ENCODE measurements around the gene RACGAP1.

RACGAP1 gene

GRCh38 chr12:49945394-49946080 is 79.8 kb downstream of the RACGAP1 start:
- WGBS, 2 experiments (ENCODE audit: insufficient coverage in 2 of 2), result 11% methylated on average over 18 to 26 of the region's 28 CpGs

GRCh38 chr12:49944718-49945117 is 80.6 kb downstream of the RACGAP1 start:
- peaks cover 7% of the 10 kb centered on the region for H3K4me1 ChIP-seq (ENCODE audit: control insufficient read depth, insufficient read depth, low read length, poor library complexity, severe bottlenecking)
- H3K36me3 ChIP-seq (ENCODE audit: control insufficient read depth, insufficient read depth, low read length), result no peaks in the 10 kb centered on the region
- H3K27ac ChIP-seq (ENCODE audit: low read depth, low read length, severe bottlenecking), result no peak overlapping the region
- 89% methylated on average over 3 of the region's 3 CpGs; no CpG with 5 or more reads in 1 of the 2 experiments for WGBS, 2 experiments (ENCODE audit: insufficient coverage in 2 of 2)
- no peaks in the 10 kb centered on the region for H3K9me3 ChIP-seq (ENCODE audit: control insufficient read depth, low read length)
- H3K4me3 ChIP-seq (ENCODE audit: extremely low read depth, insufficient read depth, low read length, poor library complexity, severe bottlenecking), result no peak overlapping the region

More at GRCh38 chr12:49945394-49946080, 79.8 kb downstream of the RACGAP1 start:
- Histone ChIP-seq H3K36me3 (ENCODE audit: control insufficient read depth, insufficient read depth, low read length) (no peaks in the 10 kb centered on the region), H3K27ac (ENCODE audit: low read depth, low read length, severe bottlenecking) (no peak overlapping the region), H3K4me1 (ENCODE audit: control insufficient read depth, insufficient read depth, low read length, poor library complexity, severe bottlenecking) (peaks cover 13% of the 10 kb centered on the region), H3K9me3 (ENCODE audit: control insufficient read depth, low read length) (no peaks in the 10 kb centered on the region), H3K4me3 (ENCODE audit: extremely low read depth, insufficient read depth, low read length, poor library complexity, severe bottlenecking) (no peak overlapping the region)

GRCh38 chr12:49944046-49944445 is 81.2 kb downstream of the RACGAP1 start:
- H3K9me3 ChIP-seq (ENCODE audit: control insufficient read depth, low read length), result no peaks in the 10 kb centered on the region
- peaks cover 7% of the 10 kb centered on the region for H3K4me1 ChIP-seq (ENCODE audit: control insufficient read depth, insufficient read depth, low read length, poor library complexity, severe bottlenecking)
- no peak overlapping the region for H3K4me3 ChIP-seq (ENCODE audit: extremely low read depth, insufficient read depth, low read length, poor library complexity, severe bottlenecking)
- no peaks in the 10 kb centered on the region for H3K36me3 ChIP-seq (ENCODE audit: control insufficient read depth, insufficient read depth, low read length)
- H3K27ac ChIP-seq (ENCODE audit: low read depth, low read length, severe bottlenecking), result no peak overlapping the region
- WGBS, 2 experiments (ENCODE audit: insufficient coverage in 2 of 2), result 91 to 92% methylated on average over 4 of the region's 5 CpGs

- peaks cover 7% of the 10 kb centered on the region for H3K4me1 ChIP-seq (ENCODE audit: control insufficient read depth, insufficient read depth, low read length, poor library complexity, severe bottlenecking)
- no peaks in the 10 kb centered on the region for H3K9me3 ChIP-seq (ENCODE audit: control insufficient read depth, low read length)
- no peaks in the 10 kb centered on the region for H3K36me3 ChIP-seq (ENCODE audit: control insufficient read depth, insufficient read depth, low read length)
- 67 to 85% methylated on average over 1 of the region's 1 CpG for WGBS, 2 experiments (ENCODE audit: insufficient coverage in 2 of 2)
- H3K4me3 ChIP-seq (ENCODE audit: extremely low read depth, insufficient read depth, low read length, poor library complexity, severe bottlenecking), result no peak overlapping the region
- no peak overlapping the region for H3K27ac ChIP-seq (ENCODE audit: low read depth, low read length, severe bottlenecking)
Measured at GRCh38 chr12:49943625-49943960, 81.7 kb downstream of the RACGAP1 start.

GRCh38 chr12:49942921-49943624 is 82.2 kb downstream of the RACGAP1 start:
- no peaks in the 10 kb centered on the region for H3K9me3 ChIP-seq (ENCODE audit: control insufficient read depth, low read length)
- H3K4me3 ChIP-seq (ENCODE audit: extremely low read depth, insufficient read depth, low read length, poor library complexity, severe bottlenecking), result no peak overlapping the region
- no peaks in the 10 kb centered on the region for H3K36me3 ChIP-seq (ENCODE audit: control insufficient read depth, insufficient read depth, low read length)
- peaks cover 7% of the 10 kb centered on the region for H3K4me1 ChIP-seq (ENCODE audit: control insufficient read depth, insufficient read depth, low read length, poor library complexity, severe bottlenecking)
- WGBS, 2 experiments (ENCODE audit: insufficient coverage in 2 of 2), result 82 to 85% methylated on average over 12 to 13 of the region's 14 CpGs
- H3K27ac ChIP-seq (ENCODE audit: low read depth, low read length, severe bottlenecking), result no peak overlapping the region

- WGBS, 2 experiments (ENCODE audit: insufficient coverage in 2 of 2), result 84 to 100% methylated on average over 2 to 3 of the region's 3 CpGs
- Histone ChIP-seq H3K27ac (ENCODE audit: low read depth, low read length, severe bottlenecking) (no peak overlapping the region), H3K36me3 (ENCODE audit: control insufficient read depth, insufficient read depth, low read length) (no peaks in the 10 kb centered on the region), H3K4me3 (ENCODE audit: extremely low read depth, insufficient read depth, low read length, poor library complexity, severe bottlenecking) (no peak overlapping the region), H3K4me1 (ENCODE audit: control insufficient read depth, insufficient read depth, low read length, poor library complexity, severe bottlenecking) (peaks cover 7% of the 10 kb centered on the region), H3K9me3 (ENCODE audit: control insufficient read depth, low read length) (no peaks in the 10 kb centered on the region)
Measured at GRCh38 chr12:49942512-49942893, 82.8 kb downstream of the RACGAP1 start.

GRCh38 chr12:49941556-49942511 is 83.5 kb downstream of the RACGAP1 start:
- Histone ChIP-seq H3K36me3 (ENCODE audit: control insufficient read depth, insufficient read depth, low read length) (no peaks in the 10 kb centered on the region), H3K4me1 (ENCODE audit: control insufficient read depth, insufficient read depth, low read length, poor library complexity, severe bottlenecking) (peaks cover 7% of the 10 kb centered on the region)
- 85 to 95% methylated on average over 10 to 13 of the region's 13 CpGs for WGBS, 2 experiments (ENCODE audit: insufficient coverage in 2 of 2)

GRCh38 chr12:49939707-49940106 is 85.6 kb downstream of the RACGAP1 start:
- no peak overlapping the region for H3K4me3 ChIP-seq (ENCODE audit: extremely low read depth, insufficient read depth, low read length, poor library complexity, severe bottlenecking)
- no peak overlapping the region for H3K27ac ChIP-seq (ENCODE audit: low read depth, low read length, severe bottlenecking)
- peaks cover 4% of the 10 kb centered on the region for H3K4me1 ChIP-seq (ENCODE audit: control insufficient read depth, insufficient read depth, low read length, poor library complexity, severe bottlenecking)
- no peaks in the 10 kb centered on the region for H3K9me3 ChIP-seq (ENCODE audit: control insufficient read depth, low read length)
- WGBS, 2 experiments (ENCODE audit: insufficient coverage in 2 of 2), result 100% methylated on average over 1 of the region's 1 CpG
- no peaks in the 10 kb centered on the region for H3K36me3 ChIP-seq (ENCODE audit: control insufficient read depth, insufficient read depth, low read length)

More at GRCh38 chr12:49941556-49942511, 83.5 kb downstream of the RACGAP1 start:
- Histone ChIP-seq H3K9me3 (ENCODE audit: control insufficient read depth, low read length) (no peaks in the 10 kb centered on the region), H3K27ac (ENCODE audit: low read depth, low read length, severe bottlenecking) (no peak overlapping the region), H3K4me3 (ENCODE audit: extremely low read depth, insufficient read depth, low read length, poor library complexity, severe bottlenecking) (no peak overlapping the region)

- no peaks in the 10 kb centered on the region for H3K36me3 ChIP-seq (ENCODE audit: control insufficient read depth, insufficient read depth, low read length)
- H3K4me1 ChIP-seq (ENCODE audit: control insufficient read depth, insufficient read depth, low read length, poor library complexity, severe bottlenecking), result peaks cover 4% of the 10 kb centered on the region
- no peak overlapping the region for H3K27ac ChIP-seq (ENCODE audit: low read depth, low read length, severe bottlenecking)
- H3K9me3 ChIP-seq (ENCODE audit: control insufficient read depth, low read length), result no peaks in the 10 kb centered on the region
- H3K4me3 ChIP-seq (ENCODE audit: extremely low read depth, insufficient read depth, low read length, poor library complexity, severe bottlenecking), result no peak overlapping the region
Measured at GRCh38 chr12:49939307-49939706, 86.0 kb downstream of the RACGAP1 start.
